CD4-positive, alpha-beta memory T cell (primary cell): Measurements from ENCODE around the gene PTRHD1. TPM values are rescaled to one million over a fixed set of nuclear protein-coding genes. Genes with fewer than 3 reads are reported as not detected.
"Not testable (repeated sequence)": the region's sequence is repeated elsewhere in the genome, so short reads cannot be mapped to it uniquely, and the experiment has no call there.

ENCODE experiments used
- CTCF ChIA-PET: fragments of 350-600 bp; sonication (Branson Sonifier 250); formaldehyde crosslinking; loops from one replicate; lab custom pipeline; 2021; ENCODE audit warnings: inconsistent platforms; ENCODE audit not compliant: partially characterized antibody; lab: Charles Lee
- POLR2A ChIA-PET: fragments of 350-600 bp; sonication (Branson Sonifier 250); formaldehyde crosslinking; loops from one replicate; lab custom pipeline; 2021; ENCODE audit not compliant: partially characterized antibody; lab: Charles Lee
- DNase-seq, 5 donors: peaks; one replicate each; pipeline versions ENCODE4 v3.0.0 to v3.0.0-alpha.2; 2020 to 2022; ENCODE audit warnings: mixed read lengths in 1 of 5
- H3K27ac ChIP-seq: one replicate; pipeline ENCODE4 v1.7.0; 2013; ENCODE audit warnings: low read depth, low read length
- H3K27me3 ChIP-seq: 2 replicates; pipeline ENCODE4 v1.7.0; 2013; ENCODE audit warnings: mild to moderate bottlenecking, low read length, moderate library complexity; ENCODE audit not compliant: insufficient read depth
- H3K36me3 ChIP-seq: 2 replicates; pipeline ENCODE4 v1.7.0; 2013; ENCODE audit warnings: mild to moderate bottlenecking, low read length, moderate library complexity; ENCODE audit not compliant: insufficient read depth
- H3K4me1 ChIP-seq: 2 replicates; pipeline ENCODE4 v1.7.0; 2013; ENCODE audit warnings: mild to moderate bottlenecking, low read length, moderate library complexity; ENCODE audit not compliant: insufficient read depth
- H3K4me3 ChIP-seq, 2 donors: one replicate each; pipeline ENCODE4 v1.7.0; 2013; ENCODE audit warnings: low read length in 2 of 2, mild to moderate bottlenecking in 1 of 2
- H3K9me3 ChIP-seq, 2 donors: one replicate each; pipeline ENCODE4 v1.7.0; 2013; ENCODE audit warnings: low read length in 2 of 2, control low read depth in 1 of 2; ENCODE audit not compliant: control insufficient read depth in 1 of 2
- H3K27ac Mint-ChIP-seq, 7 donors: one replicate each; pipeline ENCODE4 v1.8.0; 2020 to 2021; ENCODE audit warnings: mixed read lengths in 7 of 7, mild to moderate bottlenecking in 6 of 7, inconsistent platforms in 3 of 7, moderate library complexity in 3 of 7
- H3K27me3 Mint-ChIP-seq, 2 donors: one replicate each; pipeline ENCODE4 v1.8.0; 2020 to 2021; ENCODE audit warnings: mixed read lengths in 2 of 2
- H3K36me3 Mint-ChIP-seq, 2 donors: one replicate each; pipeline ENCODE4 v1.8.0; 2020 to 2021; ENCODE audit warnings: mixed read lengths in 2 of 2, inconsistent platforms in 1 of 2, mild to moderate bottlenecking in 1 of 2
- H3K4me1 Mint-ChIP-seq, 4 donors: one replicate each; pipeline ENCODE4 v1.8.0; 2020 to 2021; ENCODE audit warnings: mixed read lengths in 4 of 4, mild to moderate bottlenecking in 1 of 4
- H3K4me3 Mint-ChIP-seq, 8 donors: one replicate each; pipeline ENCODE4 v1.8.0; 2020 to 2021; ENCODE audit warnings: mixed read lengths in 8 of 8, mild to moderate bottlenecking in 7 of 8, moderate library complexity in 6 of 8, inconsistent platforms in 3 of 8
- H3K9me3 Mint-ChIP-seq, 8 donors: one replicate each; pipeline ENCODE4 v1.8.0; 2020 to 2021; ENCODE audit warnings: mixed read lengths in 8 of 8, mild to moderate bottlenecking in 5 of 8, inconsistent platforms in 3 of 8, moderate library complexity in 1 of 8
- intact Hi-C: fragments of 100-400 bp; cut with micrococcal nuclease; formaldehyde crosslinking; loops from one replicate; pipeline ENCODE4 v1.15.1; 2023
- polyA plus RNA-seq, 2 donors: library from polyadenylated mRNA; unstranded; fragments of 300-500 nt; fragmentation: Illumina TruSeq; gene quantifications; one replicate each; pipeline ENCODE4 v1.2.3, GENCODE V29; 2021
- total RNA-seq, 2 experiments: library from RNA; stranded (reverse); gene quantifications; one replicate each; pipeline ENCODE4 v1.2.3, GENCODE V29; 2021

PTRHD1 gene
- total and polyA plus RNA-seq, 4 experiments from 2014 or later: 12.0 to 52.1 (median 30.7) TPM

DNA sequence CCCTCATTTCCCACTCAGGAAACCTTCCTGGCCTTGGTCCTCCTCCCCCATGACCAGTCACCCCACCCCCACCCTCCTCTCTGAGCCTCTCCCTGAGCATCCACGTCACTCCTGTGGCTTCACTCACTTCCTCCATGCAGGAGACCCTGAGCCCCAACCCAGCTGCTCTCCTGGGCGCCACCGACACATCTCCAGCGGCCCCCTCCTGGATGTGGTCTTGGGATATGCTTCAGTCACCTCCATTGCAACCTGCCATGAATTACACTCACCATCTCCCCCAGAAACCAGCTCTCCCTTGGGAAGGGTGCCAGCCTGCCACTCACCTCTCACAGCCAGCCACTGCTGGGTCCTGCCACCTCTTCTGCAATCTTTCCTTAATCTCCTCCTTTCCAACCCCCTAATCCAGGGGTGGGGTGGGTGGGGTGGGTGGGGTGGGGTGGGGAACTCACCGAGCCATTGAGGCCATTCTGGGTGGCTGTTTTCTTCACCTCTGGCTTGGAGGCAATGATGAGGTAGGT lies 44.9 kb upstream of the PTRHD1 start:
- Mint-ChIP-seq H3K27ac (no peak overlapping the region), H3K4me1 (no peaks in the 10 kb centered on the region), H3K36me3 (peaks cover 14 to 42% of the 10 kb centered on the region in 2 donors), H3K27me3 (no peaks in the 10 kb centered on the region), H3K9me3 (no peaks in the 10 kb centered on the region), H3K4me3 (no peak overlapping the region)
- Histone ChIP-seq H3K4me1 (no peaks in the 10 kb centered on the region), H3K4me3 (no peak overlapping the region), H3K27ac (no peak overlapping the region), H3K27me3 (no peaks in the 10 kb centered on the region), H3K9me3 (no peaks in the 10 kb centered on the region), H3K36me3 (peaks cover 2% of the 10 kb centered on the region)
- ChIA-PET CTCF (interaction anchor here (2.0 kb wide), 1 partner anchor 11 kb away, joined by 7 read pairs; no protein-coding TSS in a partner anchor), POLR2A (interaction anchor here (0.7 kb wide), 1 partner anchor 490 kb away, joined by 4 read pairs; no protein-coding TSS in a partner anchor)
- no peak for DNase-seq
- intact Hi-C loops: no loop called here

GRCh38 chr2:24836706-24837105 lies 43.5 kb upstream of the PTRHD1 start:
- Mint-ChIP-seq H3K9me3 (no peaks in the 10 kb centered on the region), H3K4me1 (no peaks in the 10 kb centered on the region), H3K27ac (peak overlapping the region in 1 of 7 donors; percentile 18), H3K36me3 (peaks cover 14 to 42% of the 10 kb centered on the region in 2 donors), H3K4me3 (no peak overlapping the region), H3K27me3 (no peaks in the 10 kb centered on the region)
- Histone ChIP-seq H3K4me3 (no peak overlapping the region), H3K27ac (no peak overlapping the region), H3K36me3 (peaks cover 2% of the 10 kb centered on the region), H3K27me3 (no peaks in the 10 kb centered on the region), H3K9me3 (no peaks in the 10 kb centered on the region), H3K4me1 (no peaks in the 10 kb centered on the region)
- ChIA-PET POLR2A (no interaction called here), CTCF (interaction anchor here (2.0 kb wide), 1 partner anchor 9 kb away, joined by 7 read pairs; no protein-coding TSS in a partner anchor)
- intact Hi-C loops: no loop called here
- DNase-seq: no peak

DNA sequence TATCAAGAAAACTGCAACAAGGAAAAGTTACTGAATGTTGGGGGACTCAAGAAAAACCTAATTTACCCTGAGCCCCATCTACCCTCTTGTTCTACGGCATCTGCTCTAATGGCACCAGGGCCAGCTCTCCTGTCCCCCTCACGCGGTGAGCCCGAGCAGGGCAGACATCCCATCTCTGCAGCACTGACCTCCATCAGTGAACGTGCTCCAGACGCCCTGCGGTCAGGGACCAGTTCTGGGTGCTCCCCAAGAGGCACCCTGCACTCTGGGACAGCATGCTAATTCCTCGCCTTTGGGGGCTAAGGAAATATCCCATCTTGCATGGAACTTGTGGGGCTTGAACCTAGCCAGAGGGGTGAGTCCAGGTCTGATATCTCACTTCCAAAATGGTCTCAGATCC lies 43.0 kb upstream of the PTRHD1 start:
- no peaks in the 10 kb centered on the region for H3K4me1 ChIP-seq
- H3K4me3 Mint-ChIP-seq: no peak overlapping the region
- POLR2A ChIA-PET: no interaction called here
- no peaks in the 10 kb centered on the region for H3K9me3 Mint-ChIP-seq
- H3K27me3 ChIP-seq: no peaks in the 10 kb centered on the region
- peaks cover 2% of the 10 kb centered on the region for H3K36me3 ChIP-seq
- H3K4me3 ChIP-seq: no peak overlapping the region
- CTCF ChIA-PET: interaction anchor here (2.0 kb wide), 1 partner anchor 9 kb away, joined by 7 read pairs; no protein-coding TSS in a partner anchor
- no peak overlapping the region for H3K27ac ChIP-seq
- H3K27me3 Mint-ChIP-seq: no peaks in the 10 kb centered on the region
- intact Hi-C loops: no loop called here
- no peaks in the 10 kb centered on the region for H3K9me3 ChIP-seq
- no peak for DNase-seq
- no peaks in the 10 kb centered on the region for H3K4me1 Mint-ChIP-seq
- H3K36me3 Mint-ChIP-seq: peaks cover 14 to 44% of the 10 kb centered on the region in 2 donors
- peak overlapping the region in 1 of 7 donors; percentile 12 for H3K27ac Mint-ChIP-seq

GRCh38 chr2:24835411-24835810 lies 42.2 kb upstream of the PTRHD1 start:
- H3K27ac Mint-ChIP-seq, H3K9me3 Mint-ChIP-seq, H3K4me1 ChIP-seq, H3K4me1 Mint-ChIP-seq, H3K9me3 ChIP-seq, H3K27me3 ChIP-seq, POLR2A ChIA-PET, H3K4me3 Mint-ChIP-seq, H3K4me3 ChIP-seq, CTCF ChIA-PET, H3K36me3 ChIP-seq, intact Hi-C loops, H3K27me3 Mint-ChIP-seq, H3K27ac ChIP-seq, DNase-seq: not testable (repeated sequence)
- peaks cover 14 to 44% of the 10 kb centered on the region in 2 donors for H3K36me3 Mint-ChIP-seq

DNA sequence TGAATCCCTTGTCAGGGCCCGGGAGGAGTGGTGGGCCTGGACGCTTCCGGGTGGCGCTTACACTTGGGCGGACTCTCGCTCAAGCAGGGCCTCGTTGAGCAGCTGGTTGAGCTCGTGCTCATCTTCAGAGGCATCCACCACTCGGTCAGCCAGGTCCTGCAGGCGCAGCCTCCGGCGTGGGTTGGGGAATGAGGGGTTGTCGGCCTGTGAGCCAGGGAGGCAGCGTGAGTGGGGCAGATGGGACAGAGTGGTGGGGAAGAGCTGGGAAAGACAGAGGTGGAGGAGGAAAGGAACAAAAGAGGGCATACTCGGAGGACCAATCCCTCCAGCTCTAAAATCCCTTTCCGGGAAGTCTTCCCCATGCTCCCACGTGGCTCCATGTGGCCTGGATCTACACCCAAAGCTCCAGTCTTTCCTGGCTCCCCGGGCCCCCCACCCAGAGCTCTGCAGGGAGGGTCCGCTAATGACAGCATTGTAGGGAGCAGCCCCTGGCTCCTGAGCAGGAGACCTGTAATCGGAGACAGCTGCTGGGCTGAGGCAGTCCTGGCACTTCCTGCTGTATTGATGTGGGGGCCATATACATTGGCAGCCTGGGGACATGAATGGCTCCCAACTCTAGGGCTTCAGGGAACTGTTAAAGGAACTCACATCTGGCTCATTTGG lies 41.7 kb upstream of the PTRHD1 start:
- CTCF ChIA-PET: no interaction called here

GRCh38 chr2:24833821-24834732 lies 40.9 kb upstream of the PTRHD1 start:
- Mint-ChIP-seq H3K27ac (no peak overlapping the region), H3K36me3 (peaks cover 10 to 42% of the 10 kb centered on the region in 2 donors), H3K9me3 (no peaks in the 10 kb centered on the region), H3K27me3 (no peaks in the 10 kb centered on the region), H3K4me3 (no peak overlapping the region), H3K4me1 (no peaks in the 10 kb centered on the region)
- Histone ChIP-seq H3K4me1 (no peaks in the 10 kb centered on the region), H3K27me3 (no peaks in the 10 kb centered on the region), H3K9me3 (no peaks in the 10 kb centered on the region), H3K36me3 (peaks cover 2% of the 10 kb centered on the region), H3K27ac (no peak overlapping the region), H3K4me3 (no peak overlapping the region)
- ChIA-PET POLR2A (no interaction called here), CTCF (no interaction called here)
- DNase-seq: no peak
- intact Hi-C loops: no loop called here

More for the DNA sequence above, 41.7 kb upstream of the PTRHD1 start:
- H3K4me1 Mint-ChIP-seq: no peaks in the 10 kb centered on the region
- peaks cover 2% of the 10 kb centered on the region for H3K36me3 ChIP-seq
- H3K27ac Mint-ChIP-seq: peak overlapping the region in 1 of 7 donors; percentile 47
- intact Hi-C loops: no loop called here
- no peaks in the 10 kb centered on the region for H3K9me3 ChIP-seq
- DNase-seq: no peak
- H3K4me3 ChIP-seq: no peak overlapping the region
- H3K27ac ChIP-seq: no peak overlapping the region
- POLR2A ChIA-PET: no interaction called here
- peaks cover 14 to 44% of the 10 kb centered on the region in 2 donors for H3K36me3 Mint-ChIP-seq
- no peaks in the 10 kb centered on the region for H3K27me3 Mint-ChIP-seq
- H3K27me3 ChIP-seq: no peaks in the 10 kb centered on the region
- no peaks in the 10 kb centered on the region for H3K9me3 Mint-ChIP-seq
- H3K4me3 Mint-ChIP-seq: no peak overlapping the region
- no peaks in the 10 kb centered on the region for H3K4me1 ChIP-seq
